HepG2 (cell line): Measurements from ENCODE around the gene MDFI. TPM values are rescaled to one million over a fixed set of nuclear protein-coding genes. Genes with fewer than 3 reads are reported as not detected.

Experiments used
- DPF2 ChIP-seq: sonication (generic); formaldehyde crosslinking; IDR thresholded peaks from 2 replicates; pipeline ENCODE4 v1.4.0; 2020; ENCODE audit warnings: mild to moderate bottlenecking, low read depth, missing genetic modification reagents, borderline replicate concordance
- FOSL1 ChIP-seq: sonication (generic); formaldehyde crosslinking; IDR thresholded peaks from 2 replicates; pipeline ENCODE4 v1.9.0; 2021; ENCODE audit warnings: missing genetic modification reagents, borderline replicate concordance
- KDM3A ChIP-seq: IDR thresholded peaks from 2 replicates; pipeline ENCODE4 v1.6.1; 2018; ENCODE audit warnings: low read depth, missing compliant biosample characterization
- PBX3 ChIP-seq: sonication (generic); formaldehyde crosslinking; IDR thresholded peaks from 2 replicates; pipeline ENCODE4 v1.8.1; 2023; ENCODE audit warnings: missing genetic modification reagents, inconsistent platforms, borderline replicate concordance
- PRDM10 ChIP-seq: sonication (generic); formaldehyde crosslinking; IDR thresholded peaks from 2 replicates; pipeline ENCODE4 v1.4.0; 2020; ENCODE audit warnings: low read depth, missing genetic modification reagents
- SRSF9 ChIP-seq: fragments of 200-400 bp; formaldehyde crosslinking; IDR thresholded peaks from 2 replicates; pipeline ENCODE4 v1.6.1; 2018; ENCODE audit warnings: borderline replicate concordance, mild to moderate bottlenecking, low read depth, low read length; ENCODE audit not compliant: insufficient read depth, poor library complexity, severe bottlenecking
- THAP9 ChIP-seq: sonication (generic); formaldehyde crosslinking; IDR thresholded peaks from 2 replicates; pipeline ENCODE4; 2020; ENCODE audit warnings: missing genetic modification reagents, mild to moderate bottlenecking, borderline replicate concordance
- ZFYVE20 ChIP-seq: sonication (generic); formaldehyde crosslinking; IDR thresholded peaks from 2 replicates; pipeline ENCODE4 v1.8.0; 2023; ENCODE audit warnings: low read depth, mild to moderate bottlenecking, moderate library complexity, missing genetic modification reagents, borderline replicate concordance
- ZNF136 ChIP-seq: sonication (generic); formaldehyde crosslinking; IDR thresholded peaks from 2 replicates; pipeline ENCODE4 v1.8.1; 2022; ENCODE audit warnings: low read depth, mild to moderate bottlenecking, moderate library complexity, missing genetic modification reagents
- ZNF317 ChIP-seq: sonication (generic); formaldehyde crosslinking; IDR thresholded peaks from 2 replicates; pipeline ENCODE4 v1.5.0; 2020; ENCODE audit warnings: mild to moderate bottlenecking, missing genetic modification reagents
- ZNF326 ChIP-seq: sonication (generic); formaldehyde crosslinking; IDR thresholded peaks from 2 replicates; pipeline ENCODE4 v1.4.0; 2020; ENCODE audit warnings: missing genetic modification reagents, borderline replicate concordance
- ZNF564 ChIP-seq: sonication (generic); formaldehyde crosslinking; IDR thresholded peaks from 2 replicates; pipeline ENCODE4 v1.8.1; 2023; ENCODE audit warnings: mild to moderate bottlenecking, missing genetic modification reagents
- ZNF710 ChIP-seq: sonication (generic); formaldehyde crosslinking; IDR thresholded peaks from 2 replicates; pipeline ENCODE4 v1.5.0; 2020; ENCODE audit warnings: mild to moderate bottlenecking, missing genetic modification reagents, borderline replicate concordance
- ZSCAN31 ChIP-seq: sonication (generic); formaldehyde crosslinking; IDR thresholded peaks from 2 replicates; pipeline ENCODE4 v1.5.0; 2020; ENCODE audit warnings: low read depth, mild to moderate bottlenecking, missing genetic modification reagents
- polyA plus RNA-seq, 8 experiments: library from polyadenylated mRNA; depleted of rRNA in 3 of 8; stranded (reverse) in 7 of 8; unstranded in 1 of 8; fragments of >200 nt; fragmentation: Illumina TruSeq in 4 of 8; extraction: Trizol in 4 of 8; gene quantifications; 2 replicates each; pipeline versions ENCODE4 v1.2.1 to v1.2.3, GENCODE V29; 2011 to 2016; ENCODE audit warnings: low read depth in 4 of 8, missing spikeins in 1 of 8, mixed read lengths in 1 of 8; ENCODE audit not compliant: insufficient read depth in 1 of 8
- total RNA-seq, 5 experiments: library from RNA; depleted of rRNA; stranded (reverse); fragments of >200 nt; fragmentation: Illumina TruSeq; extraction: Trizol; gene quantifications; 2 replicates each; pipeline ENCODE4 v1.2.3, GENCODE V29; 2016; ENCODE audit warnings: low read depth in 1 of 5
- TF ChIP-seq, protein P1 (sequence below): sonication (generic); formaldehyde crosslinking; IDR thresholded peaks from 2 replicates; pipeline ENCODE4 v1.4.0; 2020; ENCODE audit warnings: mild to moderate bottlenecking, missing genetic modification reagents, borderline replicate concordance
- TF ChIP-seq, protein P2 (sequence below): sonication (generic); formaldehyde crosslinking; IDR thresholded peaks from 2 replicates; pipeline ENCODE4 v1.4.0; 2020; ENCODE audit warnings: mild to moderate bottlenecking, low read depth, missing genetic modification reagents

MDFI gene
- total and polyA plus RNA-seq, 2 of the 13 experiments (the other 11 are each of a cell fraction or from before 2014, with no cell fraction given), result 0.28 TPM; not detected in 1

DNA sequence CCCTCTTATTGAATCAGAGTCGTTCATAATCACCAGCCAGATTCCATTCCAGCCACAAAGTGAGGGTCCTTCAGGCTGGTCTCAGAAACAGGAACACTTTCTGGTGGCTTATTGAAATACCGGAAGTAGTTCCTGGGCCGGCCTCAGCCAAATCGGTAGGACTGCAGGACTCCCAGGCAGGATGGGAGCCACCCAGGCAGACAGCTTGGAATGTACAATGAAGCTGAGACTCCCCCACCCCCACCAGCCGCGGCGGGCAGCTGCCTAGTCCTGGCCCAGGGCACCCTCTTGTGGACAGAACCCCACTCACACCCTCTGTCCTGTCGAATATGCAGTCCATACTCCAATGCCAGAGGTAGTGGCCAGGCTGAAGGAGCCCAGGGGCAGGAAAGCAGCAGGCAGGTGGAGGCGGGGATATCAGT, 43.8 kb downstream of the MDFI start (continued):
- no peak for TF ChIP-seq DPF2
- peak; percentile 39; the same call in 1 of the 2 replicates for TF ChIP-seq ZNF710 (CRISPR knock-in tag)
- TF ChIP-seq ZNF136, result no peak
- TF ChIP-seq, protein P1, sequence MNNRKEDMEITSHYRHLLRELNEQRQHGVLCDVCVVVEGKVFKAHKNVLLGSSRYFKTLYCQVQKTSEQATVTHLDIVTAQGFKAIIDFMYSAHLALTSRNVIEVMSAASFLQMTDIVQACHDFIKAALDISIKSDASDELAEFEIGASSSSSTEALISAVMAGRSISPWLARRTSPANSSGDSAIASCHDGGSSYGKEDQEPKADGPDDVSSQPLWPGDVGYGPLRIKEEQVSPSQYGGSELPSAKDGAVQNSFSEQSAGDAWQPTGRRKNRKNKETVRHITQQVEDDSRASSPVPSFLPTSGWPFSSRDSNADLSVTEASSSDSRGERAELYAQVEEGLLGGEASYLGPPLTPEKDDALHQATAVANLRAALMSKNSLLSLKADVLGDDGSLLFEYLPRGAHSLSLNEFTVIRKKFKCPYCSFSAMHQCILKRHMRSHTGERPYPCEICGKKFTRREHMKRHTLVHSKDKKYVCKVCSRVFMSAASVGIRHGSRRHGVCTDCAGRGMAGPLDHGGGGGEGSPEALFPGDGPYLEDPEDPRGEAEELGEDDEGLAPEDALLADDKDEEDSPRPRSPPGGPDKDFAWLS, result no peak
- no peak for TF ChIP-seq ZNF564 (CRISPR knock-in tag)
- TF ChIP-seq ZNF317 (CRISPR knock-in tag), result no peak
- no peak for TF ChIP-seq SRSF9
- TF ChIP-seq, protein P2, sequence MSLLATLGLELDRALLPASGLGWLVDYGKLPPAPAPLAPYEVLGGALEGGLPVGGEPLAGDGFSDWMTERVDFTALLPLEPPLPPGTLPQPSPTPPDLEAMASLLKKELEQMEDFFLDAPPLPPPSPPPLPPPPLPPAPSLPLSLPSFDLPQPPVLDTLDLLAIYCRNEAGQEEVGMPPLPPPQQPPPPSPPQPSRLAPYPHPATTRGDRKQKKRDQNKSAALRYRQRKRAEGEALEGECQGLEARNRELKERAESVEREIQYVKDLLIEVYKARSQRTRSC (CRISPR knock-in tag), result no peak
- no peak for TF ChIP-seq FOSL1 (CRISPR knock-in tag)
- TF ChIP-seq ZSCAN31, result no peak
- 0 out of 2 replicates have a peak, but pooled peaks have one; percentile 54 for TF ChIP-seq KDM3A (CRISPR knock-in tag)
- TF ChIP-seq ZFYVE20 (CRISPR knock-in tag), result no peak
- TF ChIP-seq PBX3 (CRISPR knock-in tag), result no peak
- no peak for TF ChIP-seq THAP9 (CRISPR knock-in tag)
- TF ChIP-seq ZNF326 (CRISPR knock-in tag), result no peak
- TF ChIP-seq PRDM10 (CRISPR knock-in tag), result 0 out of 2 replicates have a peak, but pooled peaks have one; percentile 53
